Skeletal muscle cell (primary cell): ENCODE results near the gene TMEM69.
"Not testable (repeated sequence)": the region's sequence is repeated elsewhere in the genome, so short reads cannot be mapped to it uniquely, and the experiment has no call there.

Experiments
- DNase-seq: peaks from one replicate; pipeline ENCODE4 v3.0.0-alpha.2; 2010; ENCODE audit warnings: low read depth
- H3K4me3 ChIP-seq: 2 replicates; pipeline ENCODE4 v1.5.1; 2011; ENCODE audit warnings: low read depth, mild to moderate bottlenecking, control low read depth, low read length, moderate library complexity

Gene TMEM69

GRCh38 chr1:45676553-45676952 is 11.4 kb upstream of the TMEM69 start:
- H3K4me3 ChIP-seq, DNase-seq: not testable (repeated sequence)

GRCh38 chr1:45677751-45678245 is 10.2 kb upstream of the TMEM69 start:
- no peak overlapping the region for H3K4me3 ChIP-seq
- DNase-seq: no peak

- H3K4me3 ChIP-seq: no peak overlapping the region
- DNase-seq: no peak
Observed at GRCh38 chr1:45678489-45678888, 9.5 kb upstream of the TMEM69 start.

GRCh38 chr1:45679123-45679522 is 8.9 kb upstream of the TMEM69 start:
- no peak for DNase-seq
- H3K4me3 ChIP-seq: no peak overlapping the region

- H3K4me3 ChIP-seq: no peak overlapping the region
- no peak for DNase-seq
Observed at GRCh38 chr1:45682942-45683341, 5.0 kb upstream of the TMEM69 start.

- H3K4me3 ChIP-seq: peak overlapping the region; percentile 99
- no peak for DNase-seq
Observed at GRCh38 chr1:45684402-45684801, 3.6 kb upstream of the TMEM69 start.

GRCh38 chr1:45685308-45686014 is 2.5 kb upstream of the TMEM69 start:
- DNase-seq: no peak
- peak overlapping the region; percentile 99 for H3K4me3 ChIP-seq

- DNase-seq: no peak
- peak overlapping the region; percentile 99 for H3K4me3 ChIP-seq
Observed at GRCh38 chr1:45686015-45686287, 2.0 kb upstream of the TMEM69 start.

GRCh38 chr1:45686288-45687013 is 1.5 kb upstream of the TMEM69 start, which contains the start of gene GPBP1L1:
Gene GPBP1L1 (minus strand): TSS chr1:45686533. CDS start chr1:45659087, 27,446 bp downstream.
- DNase-seq: peak; percentile 92
- peak within 1 kb of the TSS; percentile 99 for H3K4me3 ChIP-seq

GRCh38 chr1:45687014-45687753 is 797 bp upstream of the TMEM69 start:
- peak; percentile 97 for DNase-seq
- H3K4me3 ChIP-seq: peak overlapping the region; percentile 99

GRCh38 chr1:45693811-45694210 is 5.8 kb downstream of the TMEM69 start:
- not testable (repeated sequence) for H3K4me3 ChIP-seq, DNase-seq

GRCh38 chr1:45694823-45695222 is 6.8 kb downstream of the TMEM69 start:
- no peak overlapping the region for H3K4me3 ChIP-seq
- DNase-seq: no peak

- no peak for DNase-seq
Observed at GRCh38 chr1:45704637-45705036, 16.7 kb downstream of the TMEM69 start.

GRCh38 chr1:45713711-45714110 is 25.7 kb downstream of the TMEM69 start:
- DNase-seq: no peak

More at GRCh38 chr1:45704637-45705036, 16.7 kb downstream of the TMEM69 start:
- no peak overlapping the region for H3K4me3 ChIP-seq

GRCh38 chr1:45716700-45717099 is 28.7 kb downstream of the TMEM69 start:
- DNase-seq: no peak
- no peak overlapping the region for H3K4me3 ChIP-seq

More at GRCh38 chr1:45713711-45714110, 25.7 kb downstream of the TMEM69 start:
- no peak overlapping the region for H3K4me3 ChIP-seq

GRCh38 chr1:45717386-45717785 is 29.4 kb downstream of the TMEM69 start:
- H3K4me3 ChIP-seq, DNase-seq: not testable (repeated sequence)

- H3K4me3 ChIP-seq: no peak overlapping the region
- no peak for DNase-seq
Observed at GRCh38 chr1:45718289-45718688, 30.3 kb downstream of the TMEM69 start.

GRCh38 chr1:45721207-45721606 is 33.2 kb downstream of the TMEM69 start:
- no peak overlapping the region for H3K4me3 ChIP-seq
- DNase-seq: peak; percentile 7

GRCh38 chr1:45722809-45723208 is 34.8 kb downstream of the TMEM69 start:
- DNase-seq: peak; percentile 11

More at GRCh38 chr1:45722809-45723208, 34.8 kb downstream of the TMEM69 start:
- no peak overlapping the region for H3K4me3 ChIP-seq
